Activated T-cell treated with anti-CD3 and anti-CD28 coated beads for 48 hours (primary cell): ENCODE measurements around the gene LSM14B.
"Not testable (repeated sequence)": the region's sequence is repeated elsewhere in the genome, so short reads cannot be mapped to it uniquely, and the experiment has no call there.

Experiments
- DNase-seq: peaks from one replicate; pipeline ENCODE4 v3.0.0-alpha.2; 2020; ENCODE audit warnings: low read depth

The LSM14B gene

GRCh38 chr20:62112368-62112767 is 9.9 kb upstream of the LSM14B start:
- no peak for DNase-seq

DNA sequence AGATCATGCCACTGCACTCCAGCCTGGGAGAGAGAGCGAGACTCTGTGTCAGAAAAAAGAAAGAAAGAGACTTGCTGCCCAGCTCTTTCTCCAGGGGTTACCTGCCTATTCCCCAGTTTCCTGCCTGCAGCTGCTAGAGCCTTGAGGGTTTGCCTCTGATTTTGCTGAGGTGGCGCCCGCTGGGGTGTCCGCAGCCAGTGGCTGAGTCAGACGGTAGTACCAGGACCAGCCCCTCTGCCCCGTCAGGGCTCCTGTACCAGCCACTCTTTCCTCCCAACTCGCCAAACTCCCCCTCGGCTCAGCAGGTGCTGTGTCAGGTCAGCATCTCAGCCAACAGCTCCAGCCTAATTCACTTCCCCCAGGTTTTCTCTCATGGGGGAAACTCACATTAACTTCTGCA is 7.4 kb upstream of the LSM14B start:
- DNase-seq: no peak

GRCh38 chr20:62115800-62116407 is 6.4 kb upstream of the LSM14B start:
- not testable (repeated sequence) for DNase-seq

DNA sequence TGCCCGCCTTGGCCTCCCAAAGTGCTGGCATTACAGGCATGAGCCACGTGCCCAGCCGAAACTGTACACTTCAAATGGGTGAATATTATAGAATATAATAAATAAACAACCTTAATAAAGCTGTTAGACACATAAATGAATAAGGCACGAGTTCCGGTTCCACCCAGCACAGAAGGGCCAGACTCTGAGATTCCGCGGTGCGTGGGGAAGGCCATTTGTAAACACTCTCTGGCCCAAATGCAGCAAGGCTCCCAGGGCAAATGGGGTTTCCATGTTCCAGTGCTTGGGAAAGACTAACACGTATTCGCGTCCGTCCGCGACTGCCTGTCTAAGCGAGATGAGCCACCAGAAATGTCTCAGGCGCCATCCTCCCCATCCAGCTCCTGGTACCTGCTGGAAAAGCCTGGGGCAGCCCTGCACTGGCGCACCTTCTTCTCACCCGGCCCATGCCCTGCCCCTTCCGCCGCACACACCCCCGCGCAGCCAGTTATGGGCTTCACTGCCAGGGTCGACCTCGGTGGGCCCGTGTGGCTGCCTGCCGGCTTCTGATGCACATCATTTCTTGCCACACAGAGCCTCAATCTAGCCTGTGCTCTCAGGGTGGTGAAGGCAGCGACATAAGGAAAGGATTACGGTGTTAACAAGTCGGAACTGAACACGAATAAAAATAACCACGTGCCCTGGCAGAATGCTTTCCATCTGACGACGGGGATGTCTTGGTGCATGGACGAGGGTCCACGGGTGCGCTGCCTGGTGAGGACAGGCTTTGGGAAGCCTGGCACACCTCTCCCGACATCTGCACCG is 5.5 kb upstream of the LSM14B start:
- DNase-seq: no peak

DNA sequence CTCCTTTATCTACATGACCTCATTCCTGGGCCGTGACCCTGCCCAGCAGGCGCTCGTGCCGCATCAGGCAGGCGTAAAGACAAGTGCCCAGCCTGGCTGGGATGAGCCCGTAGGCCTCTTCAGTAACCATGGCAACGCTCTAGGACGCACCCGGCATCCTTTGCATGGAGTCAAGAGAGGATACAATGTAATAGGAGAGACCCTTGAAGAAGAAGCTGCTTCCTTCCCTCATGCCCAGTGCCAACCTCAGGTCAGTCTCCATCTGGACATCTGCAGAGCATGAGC is 5.0 kb upstream of the LSM14B start:
- DNase-seq: no peak

DNA sequence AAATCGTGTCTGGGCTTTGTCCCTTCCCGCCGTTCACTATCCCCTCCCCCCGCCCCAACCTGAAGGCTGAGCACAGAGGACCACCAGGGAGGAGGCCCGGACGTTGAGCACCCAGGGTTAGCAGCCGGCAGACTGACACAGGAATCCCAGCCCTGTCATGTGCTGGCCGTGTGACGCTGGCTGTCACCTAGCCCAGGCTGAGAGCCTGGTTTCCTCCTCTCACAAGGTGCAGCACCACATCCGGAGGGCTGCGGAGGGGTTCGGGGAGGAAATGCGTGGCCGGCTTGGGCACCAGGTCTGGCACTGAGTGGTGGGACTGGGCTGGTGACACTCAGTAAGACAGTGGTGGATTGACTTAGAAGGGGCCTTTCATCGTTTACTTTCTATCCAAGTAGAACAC is 4.6 kb upstream of the LSM14B start:
- peak; percentile 40 for DNase-seq

DNA sequence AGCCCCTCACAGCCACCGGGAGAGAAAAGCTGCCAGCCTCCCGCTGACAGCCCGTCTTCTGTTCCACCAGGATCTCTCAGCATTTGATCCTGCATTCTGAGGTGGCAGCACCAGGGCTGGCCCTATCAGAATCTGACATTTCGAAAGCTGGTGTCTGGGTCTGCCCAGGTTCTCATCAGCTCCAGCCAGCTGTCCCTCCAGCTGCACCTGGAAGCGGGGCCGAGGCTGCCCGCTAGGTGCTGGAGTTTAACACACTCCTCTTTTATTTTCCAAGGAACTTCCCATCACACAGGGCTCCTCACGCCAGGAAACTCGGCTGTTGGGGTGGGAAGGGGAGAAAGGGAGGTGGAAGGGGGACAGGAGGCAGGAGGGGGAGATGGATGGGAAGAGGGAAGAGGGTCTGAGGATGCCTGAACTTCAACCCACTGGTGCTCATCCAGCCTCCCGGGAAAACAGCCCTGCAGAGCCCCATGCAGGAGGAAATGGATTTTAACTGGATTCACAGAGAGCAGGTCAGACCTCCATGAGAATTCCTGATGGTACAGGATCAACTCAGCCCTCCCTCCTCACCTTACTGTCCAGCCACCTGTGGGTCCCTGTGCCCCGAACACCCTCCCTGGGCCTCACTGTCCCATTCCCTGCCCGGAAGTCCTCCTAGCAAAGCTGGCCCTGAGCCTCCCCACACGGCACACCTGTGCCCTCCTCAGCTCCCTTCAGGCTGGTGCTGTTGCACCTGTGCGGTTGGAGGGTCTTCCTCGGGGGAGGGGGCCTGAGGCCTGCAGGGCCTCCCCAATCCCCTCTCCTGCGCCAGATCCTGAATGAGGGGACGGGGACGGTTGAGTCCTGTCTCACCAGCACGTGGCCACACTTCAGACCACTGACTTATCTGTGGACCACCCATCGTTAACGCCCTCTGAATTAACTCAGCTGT is 3.9 kb upstream of the LSM14B start:
- DNase-seq: no peak

GRCh38 chr20:62119115-62119514 is 3.2 kb upstream of the LSM14B start:
- DNase-seq: no peak

DNA sequence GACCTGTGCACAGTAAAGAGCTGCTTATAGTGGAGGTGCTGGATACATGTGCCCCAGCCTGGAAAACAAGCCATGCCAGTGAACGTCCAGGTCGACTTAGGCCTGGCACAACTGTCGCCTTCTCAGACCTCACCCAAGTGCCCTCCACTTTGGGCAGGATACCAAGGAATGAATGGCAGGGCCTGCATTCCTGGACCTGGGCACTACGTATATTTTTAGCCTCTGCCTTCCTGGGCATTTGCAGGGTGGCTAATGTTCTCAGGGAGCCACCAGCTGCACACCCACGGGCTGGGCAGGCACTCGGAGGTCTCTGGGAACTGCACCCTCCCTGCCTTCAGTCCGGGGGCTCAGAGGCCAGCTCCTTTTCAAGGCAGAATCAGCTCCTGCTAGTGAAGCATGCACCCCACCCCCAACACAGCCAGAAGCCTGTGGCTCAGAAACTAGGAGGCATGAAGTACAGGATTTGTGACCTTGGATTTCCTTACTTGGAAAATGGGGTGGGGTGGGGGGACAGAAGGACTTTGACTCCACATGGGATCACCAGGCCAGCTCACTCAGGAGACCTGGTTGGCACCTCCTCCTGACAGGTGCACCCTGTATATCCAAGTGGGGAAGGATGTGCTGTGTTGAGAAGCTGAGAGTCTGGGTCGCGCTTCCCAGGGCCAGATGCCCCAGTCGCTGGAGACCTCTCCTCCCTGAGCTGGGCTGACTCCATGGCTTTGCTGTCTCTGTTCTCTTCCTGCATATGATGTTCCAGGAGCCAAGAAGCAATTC is 2.5 kb upstream of the LSM14B start:
- no peak for DNase-seq

DNA sequence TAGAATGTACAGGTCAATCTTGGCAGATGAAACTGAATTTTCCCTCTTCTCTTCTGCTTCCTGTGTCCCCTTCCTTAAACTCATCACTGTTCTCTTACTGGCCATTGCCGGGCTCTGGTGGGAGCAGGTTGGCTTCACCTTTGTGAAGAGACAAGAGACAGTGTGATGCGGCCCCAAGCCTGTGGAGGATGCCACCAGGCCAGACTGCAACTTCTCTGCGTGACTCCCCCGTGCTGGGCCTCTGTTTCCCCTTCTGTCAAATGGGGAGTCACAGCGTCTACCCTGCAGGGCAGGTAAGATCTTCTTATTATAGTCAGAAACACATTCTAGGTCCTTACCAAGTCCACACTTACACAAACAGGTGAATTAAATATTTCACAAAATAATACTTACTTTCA is 1.9 kb upstream of the LSM14B start:
- DNase-seq: no peak

DNA sequence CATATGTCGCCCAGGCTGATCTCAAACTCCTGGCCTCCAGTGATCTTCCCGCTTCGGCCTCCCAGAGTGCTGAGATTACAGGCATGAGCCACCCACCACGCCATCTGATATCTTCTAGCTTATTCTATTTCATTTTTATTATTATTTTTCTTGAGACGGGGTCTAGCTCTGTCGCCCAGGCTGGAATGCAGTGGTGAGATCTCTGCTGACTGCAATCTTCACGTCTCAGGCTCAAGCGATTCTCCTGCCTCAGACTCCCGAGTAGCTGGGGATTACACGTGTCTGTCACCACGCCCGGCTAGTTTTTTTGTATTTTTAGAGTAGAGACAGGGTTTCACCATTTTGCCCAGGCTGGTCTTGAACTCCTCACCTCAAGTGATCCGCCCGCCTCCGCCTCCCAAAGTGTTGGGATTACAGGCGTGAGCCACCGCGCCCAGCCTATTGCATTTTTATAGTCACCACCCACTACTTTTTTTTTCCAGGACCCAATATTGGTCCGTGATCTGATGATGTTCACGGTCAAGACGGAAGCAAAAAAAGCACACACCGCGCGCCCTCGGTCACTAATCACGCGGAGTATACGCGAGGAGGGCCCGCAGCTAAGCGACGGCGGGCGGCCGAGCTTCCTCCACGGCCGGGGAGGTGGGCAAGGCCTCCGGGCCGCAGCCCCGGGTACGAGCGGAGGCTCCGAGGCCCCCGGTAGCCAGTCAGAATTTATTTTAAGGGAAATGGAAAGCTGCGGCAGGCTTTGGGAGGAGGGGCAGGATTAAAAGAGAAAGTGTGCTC is 1.1 kb upstream of the LSM14B start:
- DNase-seq: no peak

DNA sequence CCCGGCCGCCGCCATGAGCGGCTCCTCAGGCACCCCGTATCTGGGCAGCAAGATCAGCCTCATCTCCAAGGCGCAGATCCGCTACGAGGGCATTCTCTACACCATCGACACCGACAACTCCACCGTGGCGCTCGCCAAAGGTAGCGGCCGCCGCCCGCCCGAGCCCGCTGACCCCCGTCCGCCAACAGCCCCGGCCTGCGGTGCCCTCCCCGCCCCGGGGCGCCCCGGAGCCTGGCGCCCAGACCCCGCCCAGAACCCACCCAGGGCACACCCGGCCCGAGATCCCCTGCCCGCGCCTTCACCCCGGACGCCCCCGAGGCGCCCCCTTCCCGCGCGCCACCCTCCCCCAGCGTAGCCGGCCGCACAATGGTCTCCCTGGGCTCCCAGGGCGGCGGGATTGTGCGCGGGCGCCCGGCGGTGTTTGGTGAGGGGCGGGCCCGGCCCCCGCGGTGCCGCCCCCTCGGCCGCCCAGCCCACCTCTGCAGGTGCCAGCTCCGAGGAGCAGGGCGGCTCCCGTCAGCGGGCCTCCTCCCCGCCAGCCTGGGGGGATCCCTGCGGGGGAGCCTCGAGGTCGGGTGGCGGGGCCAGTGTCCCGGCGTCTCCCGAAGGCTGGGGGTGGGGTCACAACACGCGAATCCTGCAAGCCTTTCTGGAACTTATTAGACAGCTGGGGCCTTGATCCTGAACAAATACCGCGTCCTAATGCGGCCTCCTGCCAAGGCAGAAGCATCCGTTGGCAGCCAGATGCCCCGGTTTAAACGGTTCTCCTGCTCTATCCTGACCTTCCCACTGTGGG is 577 bp downstream of the LSM14B start:
- peak; percentile 41 for DNase-seq

DNA sequence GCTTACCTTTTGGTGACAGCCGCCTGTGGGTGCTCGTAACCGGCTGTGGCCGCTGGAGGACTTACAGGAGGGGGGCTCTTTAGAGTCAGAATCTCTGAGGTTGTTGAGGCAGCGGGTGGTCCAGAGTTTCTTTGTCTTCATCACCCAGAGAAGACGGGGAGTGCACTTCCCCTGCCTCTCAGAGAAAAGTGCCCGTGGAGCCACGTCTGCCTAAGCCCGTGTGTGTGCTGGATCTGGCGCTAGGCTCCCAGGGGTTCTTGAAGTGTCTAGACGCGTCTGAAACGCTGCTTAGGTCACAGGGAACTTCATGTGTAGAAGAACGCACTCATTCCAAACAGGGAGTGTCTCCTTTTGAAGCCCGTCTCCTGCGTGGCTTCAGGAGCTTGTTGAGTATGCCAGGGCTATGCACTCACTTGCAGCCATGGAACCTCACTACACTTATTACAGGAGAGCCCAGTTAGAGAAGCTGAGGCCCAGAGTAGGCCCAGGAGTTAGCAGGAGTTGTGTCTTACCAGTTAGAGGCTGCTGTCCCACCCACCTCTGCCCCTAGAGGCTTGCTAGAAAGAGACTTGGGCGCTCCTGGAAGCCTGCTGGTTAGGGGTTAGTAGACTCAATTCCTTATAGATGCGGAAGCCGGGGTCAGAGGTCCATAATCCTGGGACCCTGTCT is 1.3 kb downstream of the LSM14B start:
- DNase-seq: no peak

DNA sequence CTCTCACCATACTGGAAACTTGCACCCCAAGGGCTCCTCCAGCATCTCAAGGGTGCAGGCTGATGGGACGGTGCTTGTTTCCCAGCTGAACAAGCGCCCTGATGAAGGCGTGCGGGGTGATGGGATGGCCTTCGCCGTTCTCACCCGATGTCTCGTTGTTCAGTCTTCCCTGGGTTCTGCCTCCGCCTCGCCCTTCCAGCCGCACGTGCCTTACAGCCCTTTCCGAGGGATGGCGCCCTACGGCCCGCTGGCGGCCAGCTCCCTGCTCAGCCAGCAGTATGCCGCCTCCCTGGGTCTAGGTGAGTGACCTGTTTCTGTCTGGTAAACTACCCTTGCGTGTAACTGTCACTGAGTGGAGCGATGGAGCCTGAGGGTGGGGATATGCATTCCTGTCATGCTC is 3.9 kb downstream of the LSM14B start:
- no peak for DNase-seq

DNA sequence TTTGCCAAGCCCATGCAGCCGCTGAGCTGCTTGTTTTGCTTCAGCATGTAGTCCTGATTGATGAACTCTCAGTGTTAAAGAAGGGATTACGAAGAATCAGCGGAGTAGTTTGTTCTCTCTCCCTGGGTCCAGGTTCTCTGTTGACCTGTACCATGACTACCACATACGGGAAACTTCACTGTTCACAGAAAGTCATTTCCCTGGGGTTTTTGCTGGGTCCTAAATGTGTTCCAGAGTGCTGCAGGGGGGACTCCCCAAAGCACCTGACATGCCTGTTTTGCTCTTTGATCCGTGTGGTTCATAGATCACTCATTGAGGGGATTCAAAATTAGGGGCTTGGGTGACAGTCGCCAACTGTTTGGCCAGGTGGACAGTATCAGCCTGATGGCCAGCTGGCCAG is 5.5 kb downstream of the LSM14B start:
- DNase-seq: no peak

DNA sequence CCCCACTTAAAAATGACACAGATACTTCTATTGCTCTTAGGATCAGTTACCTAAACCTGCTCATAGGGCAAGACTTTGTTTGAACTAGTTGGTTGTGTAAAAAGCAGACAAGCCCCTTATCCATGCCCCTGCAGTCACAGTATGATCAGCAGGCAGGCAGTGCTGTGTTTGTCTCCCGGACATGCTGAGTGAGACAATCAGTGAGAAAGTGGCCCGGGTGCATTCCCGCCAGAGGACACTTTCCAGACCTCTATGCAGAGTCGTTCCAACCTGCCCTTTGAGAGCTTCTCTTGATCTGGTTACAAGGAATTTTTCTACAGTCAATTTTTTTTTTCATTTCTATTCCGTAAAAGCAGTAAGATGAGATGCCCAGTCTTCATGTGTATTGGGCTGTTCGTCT is 6.2 kb downstream of the LSM14B start:
- DNase-seq: no peak

- no peak for DNase-seq
Observed at GRCh38 chr20:62129731-62130531, 7.7 kb downstream of the LSM14B start.

- no peak for DNase-seq
Observed at GRCh38 chr20:62131560-62132320, 9.5 kb downstream of the LSM14B start.
